GM08714 (cell line): ENCODE measurements around the gene SLC2A3.
"Not testable (repeated sequence)": the region's sequence is repeated elsewhere in the genome, so short reads cannot be mapped to it uniquely, and the experiment has no call there.

Experiments used
- H3K4me3 ChIP-seq: fragments of 200-500 bp; sonication (Bioruptor generic); 2 replicates; pipeline ENCODE4 v1.5.1; 2014; ENCODE audit warnings: mild to moderate bottlenecking, low read length, inconsistent platforms
- ZNF274 ChIP-seq: IDR thresholded peaks from 2 replicates; pipeline ENCODE4 v1.6.1; 2012; ENCODE audit warnings: mild to moderate bottlenecking, low read depth, low read length

SLC2A3 gene

GRCh38 chr12:7907009-7907408 lies 29.0 kb downstream of the SLC2A3 start:
- H3K4me3 ChIP-seq = no peak overlapping the region
- TF ChIP-seq ZNF274 = no peak

GRCh38 chr12:7906303-7906702 lies 29.7 kb downstream of the SLC2A3 start:
- H3K4me3 ChIP-seq = not testable (repeated sequence)

- not testable (repeated sequence) for H3K4me3 ChIP-seq
Measured at GRCh38 chr12:7905600-7906125, 30.3 kb downstream of the SLC2A3 start.

- no peak overlapping the region for H3K4me3 ChIP-seq
- TF ChIP-seq ZNF274 = no peak
Measured at GRCh38 chr12:7905071-7905470, 30.9 kb downstream of the SLC2A3 start.

- not testable (repeated sequence) for H3K4me3 ChIP-seq
Measured at GRCh38 chr12:7902416-7902815, 33.6 kb downstream of the SLC2A3 start.

- H3K4me3 ChIP-seq = no peak overlapping the region
- TF ChIP-seq ZNF274 = no peak
Measured at GRCh38 chr12:7899755-7900154, 36.2 kb downstream of the SLC2A3 start.

- not testable (repeated sequence) for H3K4me3 ChIP-seq
Measured at GRCh38 chr12:7896726-7897125, 39.3 kb downstream of the SLC2A3 start.

- no peak for TF ChIP-seq ZNF274
- H3K4me3 ChIP-seq = no peak overlapping the region
Measured at GRCh38 chr12:7892186-7892980, 43.6 kb downstream of the SLC2A3 start.

GRCh38 chr12:7884689-7885088 lies 51.3 kb downstream of the SLC2A3 start:
- no peak overlapping the region for H3K4me3 ChIP-seq
- no peak for TF ChIP-seq ZNF274

- H3K4me3 ChIP-seq = not testable (repeated sequence)
Measured at GRCh38 chr12:7881736-7882120, 54.3 kb downstream of the SLC2A3 start.

GRCh38 chr12:7880952-7881735 lies 54.8 kb downstream of the SLC2A3 start:
- not testable (repeated sequence) for H3K4me3 ChIP-seq

GRCh38 chr12:7879246-7879645 lies 56.7 kb downstream of the SLC2A3 start:
- TF ChIP-seq ZNF274 = no peak
- no peak overlapping the region for H3K4me3 ChIP-seq

- TF ChIP-seq ZNF274 = no peak
- no peak overlapping the region for H3K4me3 ChIP-seq
Measured at GRCh38 chr12:7877420-7877819, 58.6 kb downstream of the SLC2A3 start.

- TF ChIP-seq ZNF274 = no peak
- H3K4me3 ChIP-seq = no peak within 1 kb of the TSS
Measured at GRCh38 chr12:7872566-7873319, 63.2 kb downstream of the SLC2A3 start, which contains the start of gene SLC2A14. Gene SLC2A14 (minus strand): TSS chr12:7872915. CDS start chr12:7869880, 3,035 bp downstream.

GRCh38 chr12:7870335-7870734 lies 65.7 kb downstream of the SLC2A3 start:
- H3K4me3 ChIP-seq = no peak overlapping the region
- TF ChIP-seq ZNF274 = no peak
